ENCODE results near the gene GP9.

The GP9 gene

DNA sequence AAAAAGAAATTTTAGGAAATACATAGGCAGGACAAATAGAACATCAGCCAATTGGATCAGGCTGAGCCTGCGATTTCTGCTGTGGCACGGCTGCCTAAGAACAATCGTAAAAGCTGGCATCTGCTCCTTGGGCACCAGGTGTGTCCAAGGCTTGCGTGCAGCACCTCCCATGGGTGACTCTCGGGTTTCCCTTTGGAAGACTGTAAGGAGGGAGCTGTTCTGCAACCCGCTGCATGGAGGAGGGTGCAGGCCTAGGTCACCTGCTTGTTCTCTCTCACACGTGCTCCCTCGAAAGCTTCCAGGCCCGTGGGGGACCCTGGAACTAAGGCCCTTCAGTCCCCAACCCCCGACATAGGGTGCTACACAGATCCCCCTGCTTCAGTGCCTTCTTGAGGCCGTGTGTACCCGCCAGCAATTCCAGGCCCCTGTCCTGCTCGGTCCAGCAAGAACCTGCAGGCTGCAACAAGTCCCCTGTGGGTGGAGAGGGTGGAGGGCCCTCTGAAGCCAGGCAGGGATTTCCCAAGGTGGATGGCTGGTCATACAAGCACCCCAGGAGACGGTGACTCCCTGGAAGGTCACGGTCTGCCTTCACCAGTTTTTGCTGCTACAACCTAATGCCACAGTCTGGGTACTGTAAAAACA, 3.4 kb downstream of the GP9 start:
- DNase-seq: no peak
- no peak for TF ChIP-seq GATA1 (IDR thresholded peaks at IDR 0.05; ENCODE audit: low read depth, low read length)
- TF ChIP-seq POLR2A (IDR thresholded peaks at IDR 0.05; ENCODE audit: low read length): no peak

- TF ChIP-seq POLR2A (IDR thresholded peaks at IDR 0.05; ENCODE audit: low read length) (peak; percentile 44), GATA1 (IDR thresholded peaks at IDR 0.05; ENCODE audit: low read depth, low read length) (no peak)
- no peak for DNase-seq
Measured at GRCh38 chr3:129065016-129065719, 4.6 kb downstream of the GP9 start.

DNA sequence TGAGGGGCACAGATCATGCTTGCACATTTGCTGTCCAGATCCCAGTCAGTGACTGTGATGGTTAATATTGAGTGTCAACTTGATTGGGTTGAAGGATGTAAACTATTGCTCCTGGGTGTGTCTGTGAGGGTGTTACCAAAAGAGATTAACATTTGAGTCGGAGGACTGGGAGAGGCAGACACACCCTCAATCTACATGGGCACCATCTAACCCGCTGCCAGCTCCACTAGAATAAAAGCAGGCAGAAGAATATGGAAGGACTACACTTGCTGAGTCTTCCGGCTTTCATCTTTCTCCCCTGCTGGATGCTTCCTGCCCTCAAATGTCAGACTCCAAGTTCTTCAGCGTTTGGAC, 5.1 kb downstream of the GP9 start:
- TF ChIP-seq GATA1 (IDR thresholded peaks at IDR 0.05; ENCODE audit: low read depth, low read length) (no peak), POLR2A (IDR thresholded peaks at IDR 0.05; ENCODE audit: low read length) (peak; percentile 41)
- peak; percentile 57 to 74 for DNase-seq

DNA sequence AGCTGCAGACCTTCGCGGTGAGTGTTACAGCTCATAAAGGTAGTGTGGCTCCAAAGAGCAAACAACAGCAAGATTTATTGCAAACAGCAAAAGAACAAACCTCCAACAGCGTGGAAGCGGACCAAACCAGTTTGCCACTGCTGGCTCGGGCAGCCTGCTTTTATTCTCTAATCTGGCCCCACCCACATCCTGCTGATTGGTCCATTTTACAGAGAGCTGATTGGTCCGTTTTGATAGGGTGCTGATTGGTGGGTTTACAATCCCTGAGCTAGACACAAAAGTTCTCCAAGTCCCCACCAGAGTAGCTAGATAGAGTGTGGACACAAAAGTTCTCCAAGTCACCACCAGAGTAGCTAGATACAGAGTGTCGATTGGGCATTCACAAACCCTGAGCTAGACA, 7.1 kb downstream of the GP9 start:
- DNase-seq: peak; percentile 55 to 84
- TF ChIP-seq POLR2A (IDR thresholded peaks at IDR 0.05; ENCODE audit: low read length): peak; percentile 30

DNA sequence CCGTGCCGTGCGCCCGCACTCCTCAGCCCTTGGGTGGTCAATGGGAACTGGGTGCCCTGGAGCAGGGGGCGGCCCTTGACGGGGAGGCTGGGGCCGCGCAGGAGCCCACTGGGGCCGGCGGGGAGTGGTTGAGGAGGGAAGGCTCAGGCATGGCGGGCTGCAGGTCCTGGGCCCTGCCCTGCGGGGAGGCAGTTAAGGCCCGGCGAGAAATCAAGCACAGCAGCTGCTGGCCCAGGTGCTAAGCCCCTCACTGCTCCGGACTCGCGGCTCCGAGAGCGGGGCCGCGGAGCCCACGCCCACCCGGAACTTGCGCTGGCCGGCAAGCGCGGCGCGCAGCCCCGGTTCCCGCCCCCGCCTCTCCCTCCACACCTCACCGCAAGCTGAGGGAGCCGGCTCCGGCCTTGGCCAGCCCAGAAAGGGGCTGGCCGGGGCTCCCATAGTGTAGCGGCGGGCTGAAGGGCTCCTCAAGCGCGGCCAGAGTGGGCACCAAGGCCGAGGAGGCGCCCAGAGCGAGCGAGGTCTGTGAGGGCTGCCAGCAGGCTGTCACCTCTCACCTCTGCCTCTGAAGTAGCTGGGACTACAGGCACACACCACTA, 7.8 kb downstream of the GP9 start:
- peak; percentile 65 to 74 for DNase-seq
- TF ChIP-seq GATA1 (IDR thresholded peaks at IDR 0.05; ENCODE audit: low read depth, low read length): no peak
- TF ChIP-seq POLR2A (IDR thresholded peaks at IDR 0.05; ENCODE audit: low read length): no peak

- peak in 1 of 2 experiments; percentile 51 for DNase-seq
Measured at GRCh38 chr3:129069313-129070085, 8.9 kb downstream of the GP9 start.

DNA sequence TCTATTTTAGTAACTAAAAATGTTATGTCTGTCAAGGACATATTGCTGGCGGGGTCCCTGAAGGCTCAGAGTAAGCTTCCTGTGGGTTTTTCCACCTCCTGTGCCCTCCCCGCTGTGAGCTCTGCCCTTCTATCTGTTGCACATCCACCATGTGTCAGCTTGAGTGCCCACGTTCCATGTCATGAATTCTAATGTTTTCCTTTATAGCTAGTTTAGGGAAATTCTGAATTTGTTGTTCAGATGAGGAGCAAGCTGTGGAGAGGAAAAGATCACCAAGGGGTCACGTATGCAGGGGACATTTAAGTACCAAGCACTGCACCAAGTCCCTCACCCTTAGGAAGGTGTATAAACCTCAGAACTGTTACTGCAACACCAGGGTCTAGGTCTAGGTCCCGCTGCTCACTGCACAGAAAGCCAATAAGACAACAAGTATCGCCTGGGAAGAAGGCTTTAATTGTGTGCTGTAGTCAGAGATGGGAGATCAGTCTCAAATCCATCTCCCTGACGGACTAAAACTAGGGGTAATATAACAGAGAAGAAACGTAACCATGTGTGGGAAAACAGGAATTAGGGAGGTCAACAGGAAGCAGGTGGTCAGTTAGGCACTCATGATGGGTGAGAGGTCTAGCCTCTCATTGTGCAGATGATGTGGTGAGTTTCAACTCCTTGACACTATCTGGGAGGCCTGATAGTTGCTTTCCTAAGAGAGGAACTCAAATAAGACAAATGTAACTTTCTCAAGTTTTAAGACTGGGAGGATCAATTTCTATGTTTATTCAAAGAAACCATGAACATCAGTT, 9.7 kb downstream of the GP9 start:
- no peak for TF ChIP-seq GATA1 (IDR thresholded peaks at IDR 0.05; ENCODE audit: low read depth, low read length)
- TF ChIP-seq POLR2A (IDR thresholded peaks at IDR 0.05; ENCODE audit: low read length): no peak
- DNase-seq: no peak

DNA sequence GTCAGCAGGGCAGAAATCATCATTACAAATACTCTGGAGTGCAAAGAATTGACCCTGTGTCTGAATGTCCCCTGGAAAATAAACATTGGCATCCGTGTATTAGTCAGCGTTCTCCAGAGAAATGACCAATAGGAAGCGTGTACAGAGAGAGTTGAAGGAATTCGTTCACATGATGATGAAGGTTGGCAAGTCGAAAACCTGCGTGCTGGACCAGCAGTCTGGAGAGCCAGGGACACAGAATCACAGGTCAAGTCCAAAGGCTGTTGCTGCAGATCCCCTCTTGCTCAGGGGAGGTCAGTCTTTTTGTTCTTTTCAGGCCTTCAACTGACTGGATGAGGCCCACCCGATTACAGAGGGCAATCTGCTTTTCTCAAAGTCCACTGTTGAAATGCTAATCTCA, 16.6 kb downstream of the GP9 start:
- TF ChIP-seq GATA1 (IDR thresholded peaks at IDR 0.05; ENCODE audit: low read depth, low read length) (no peak), POLR2A (IDR thresholded peaks at IDR 0.05; ENCODE audit: low read length) (no peak)

GRCh38 chr3:129078510-129078909, 17.9 kb downstream of the GP9 start:
- TF ChIP-seq POLR2A (IDR thresholded peaks at IDR 0.05; ENCODE audit: low read length) (no peak), GATA1 (IDR thresholded peaks at IDR 0.05; ENCODE audit: low read depth, low read length) (no peak)
- DNase-seq: no peak

More for the DNA sequence above, 16.6 kb downstream of the GP9 start:
- peak in 1 of 2 experiments; percentile 24 for DNase-seq

DNA sequence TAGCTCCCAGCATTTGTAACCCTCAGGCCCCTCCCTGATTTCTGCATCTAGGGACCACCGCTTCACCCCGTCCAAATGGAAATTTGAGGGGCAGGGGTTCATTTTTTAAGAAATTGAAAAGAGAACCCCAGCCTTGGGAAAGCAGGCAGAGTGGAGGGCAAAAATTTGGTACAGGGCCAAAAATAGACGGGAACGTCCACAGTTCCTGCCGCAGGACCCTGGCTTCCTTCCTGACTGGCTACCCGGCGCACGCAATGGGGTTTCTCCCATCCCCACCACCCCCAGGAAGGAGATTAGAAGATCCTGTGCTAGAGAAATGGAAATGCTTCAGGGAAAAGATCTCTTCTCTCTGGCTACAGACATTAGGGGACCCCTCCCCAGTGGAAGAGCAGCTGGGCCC, 20.9 kb downstream of the GP9 start:
- DNase-seq: no peak
- TF ChIP-seq POLR2A (IDR thresholded peaks at IDR 0.05; ENCODE audit: low read length) (no peak), GATA1 (IDR thresholded peaks at IDR 0.05; ENCODE audit: low read depth, low read length) (no peak)

- TF ChIP-seq GATA1 (IDR thresholded peaks at IDR 0.05; ENCODE audit: low read depth, low read length) (no peak), POLR2A (IDR thresholded peaks at IDR 0.05; ENCODE audit: low read length) (no peak)
- DNase-seq: no peak
Measured at GRCh38 chr3:129082026-129082425, 21.4 kb downstream of the GP9 start.

DNA sequence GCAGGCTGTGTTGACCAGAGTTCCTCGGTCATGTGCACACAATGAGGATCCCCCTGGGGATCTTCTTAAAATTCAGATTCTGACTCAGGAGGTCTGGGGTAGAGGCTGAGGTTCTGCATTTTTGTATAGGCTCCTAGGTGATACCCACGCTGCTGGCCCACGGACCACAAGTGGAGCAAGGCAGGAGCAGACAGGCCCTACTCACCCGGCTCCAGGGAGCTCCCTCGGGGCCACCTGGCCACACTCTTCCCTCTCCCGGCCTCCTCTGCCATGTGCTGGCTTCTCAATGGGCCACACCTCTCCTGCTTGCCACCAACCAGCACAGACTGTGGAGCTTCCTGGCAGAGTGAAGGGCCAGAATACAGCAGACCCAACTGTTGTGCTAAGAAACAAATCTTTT, 23.9 kb downstream of the GP9 start:
- no peak for TF ChIP-seq POLR2A (IDR thresholded peaks at IDR 0.05; ENCODE audit: low read length)
- no peak for TF ChIP-seq GATA1 (IDR thresholded peaks at IDR 0.05; ENCODE audit: low read depth, low read length)

DNA sequence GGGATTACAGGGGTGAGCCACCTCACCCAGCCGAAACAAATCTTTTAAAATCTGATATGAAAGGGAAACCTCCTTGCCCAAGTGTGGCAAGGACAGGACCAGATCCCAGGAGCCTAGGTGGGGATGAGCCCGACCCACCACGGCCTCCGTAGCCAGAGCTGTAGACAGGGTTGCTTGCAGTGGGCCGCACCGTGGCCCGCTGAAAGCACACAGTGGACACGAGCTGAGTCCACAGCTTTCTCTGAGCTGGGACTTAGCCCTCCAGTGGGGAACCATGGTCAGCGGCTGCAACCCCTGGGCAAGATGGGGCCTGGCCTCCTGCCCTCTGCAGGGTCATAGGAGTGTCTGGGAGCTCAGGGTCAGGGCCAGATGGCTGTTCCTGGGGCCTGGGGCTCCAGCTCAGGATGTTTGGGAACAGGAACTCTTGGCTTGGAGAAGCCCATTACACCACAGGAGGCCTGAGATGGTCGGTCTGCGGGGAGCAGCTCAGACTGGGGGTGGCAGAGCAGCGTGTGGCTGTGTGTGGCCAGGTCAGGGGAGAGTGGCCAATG, 24.7 kb downstream of the GP9 start:
- TF ChIP-seq GATA1 (IDR thresholded peaks at IDR 0.05; ENCODE audit: low read depth, low read length) (no peak), POLR2A (IDR thresholded peaks at IDR 0.05; ENCODE audit: low read length) (no peak)
- no peak for DNase-seq

More for the DNA sequence above, 23.9 kb downstream of the GP9 start:
- no peak for DNase-seq
